ENCODE data around the gene CLPTM1. TPM values are rescaled to one million over a fixed set of nuclear protein-coding genes. Genes with fewer than 3 reads are reported as not detected.
"Not testable (repeated sequence)": the region's sequence is repeated elsewhere in the genome, so short reads cannot be mapped to it uniquely, and the experiment has no call there.

The CLPTM1 gene
- total RNA-seq, 3 donors from 2014 or later, result 98.3 to 125 (median 114) TPM

GRCh38 chr19:44924243-44924725, 30.9 kb upstream of the CLPTM1 start:
- TF ChIP-seq CTCF (IDR thresholded peaks at IDR 0.05), result no peak
- peaks cover 5% of the 10 kb centered on the region for H3K4me1 ChIP-seq (ENCODE audit: low read depth)
- no peaks in the 10 kb centered on the region for H3K36me3 ChIP-seq (ENCODE audit: low read depth)
- no peak overlapping the region for H3K4me3 ChIP-seq
- no peak for ATAC-seq
- no peak for DNase-seq
- intact Hi-C loops (cut with DNase I, micrococcal nuclease), result no loop called here
- H3K9me3 ChIP-seq, result no peaks in the 10 kb centered on the region

DNA sequence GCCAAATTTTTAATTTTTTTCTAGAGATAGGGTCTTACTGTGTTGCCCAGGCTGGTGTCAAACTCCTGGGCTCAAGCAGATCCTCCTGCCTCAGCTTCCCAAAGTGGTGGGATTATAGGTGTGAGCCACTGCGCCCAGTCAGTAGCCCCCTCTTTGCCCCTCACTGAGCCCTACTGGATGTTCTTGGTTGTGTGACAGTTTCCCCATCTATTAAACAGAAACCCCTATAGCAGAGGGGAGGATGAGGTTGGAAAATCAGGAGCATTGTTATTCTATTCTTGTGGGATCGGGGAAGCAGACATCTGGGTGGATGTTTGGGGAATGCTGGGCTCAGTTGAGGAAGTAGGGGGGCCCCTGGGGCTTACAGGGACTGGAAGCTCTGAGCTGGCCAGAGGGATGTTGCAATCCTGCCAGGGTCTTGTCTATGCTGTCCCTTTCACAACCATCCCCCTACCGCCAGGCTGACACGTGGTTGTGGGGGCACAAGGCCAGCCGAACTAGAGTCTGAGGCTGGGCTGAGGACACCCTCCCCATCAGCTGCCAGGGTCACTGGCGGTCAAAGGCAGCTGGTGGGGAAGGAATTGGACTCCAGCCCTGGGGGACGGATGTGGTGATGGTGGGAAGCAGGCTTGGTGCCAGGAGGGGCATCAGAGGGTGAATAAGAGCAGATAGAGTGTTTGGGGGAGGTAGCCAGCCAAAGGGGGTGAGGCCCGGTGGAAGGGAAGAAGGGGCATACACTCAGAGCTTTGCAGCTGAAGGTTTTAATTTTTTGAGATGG, 29.9 kb upstream of the CLPTM1 start:
- DNase-seq (peak; percentile 69 to 82 (median 70)), ATAC-seq (peak; percentile 52)
- Histone ChIP-seq H3K36me3 (ENCODE audit: low read depth) (no peaks in the 10 kb centered on the region), H3K4me3 (no peak overlapping the region), H3K9me3 (no peaks in the 10 kb centered on the region), H3K4me1 (ENCODE audit: low read depth) (peaks cover 5% of the 10 kb centered on the region)
- no peak for TF ChIP-seq CTCF (IDR thresholded peaks at IDR 0.05)
- intact Hi-C loops (cut with DNase I, micrococcal nuclease), result no loop called here

- H3K4me1 ChIP-seq (ENCODE audit: low read depth); H3K4me3 ChIP-seq; intact Hi-C loops (cut with DNase I, micrococcal nuclease); DNase-seq; H3K9me3 ChIP-seq; H3K36me3 ChIP-seq (ENCODE audit: low read depth): not testable (repeated sequence)
- peak; percentile 28 for ATAC-seq
These were observed 28.7 kb upstream of the CLPTM1 start for GRCh38 chr19:44926245-44927077.

DNA sequence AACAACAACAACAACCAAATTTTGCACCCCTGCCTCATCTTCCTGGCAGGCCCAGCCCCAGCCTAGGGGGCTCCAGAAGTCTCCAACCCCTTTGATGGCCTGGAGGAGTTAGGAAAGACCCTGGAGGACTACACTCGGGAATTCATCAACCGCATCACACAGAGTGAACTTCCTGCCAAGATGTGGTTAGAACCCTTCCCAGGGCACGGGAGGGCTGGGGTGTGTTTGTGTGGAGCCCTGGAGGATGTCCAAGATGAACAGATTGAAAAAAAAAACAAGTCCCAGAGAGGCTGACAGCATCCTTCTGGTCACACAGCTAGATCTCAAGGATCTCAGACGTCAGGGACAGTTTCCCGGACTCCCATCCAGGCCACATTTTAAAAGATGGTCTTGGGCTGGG, 27.4 kb upstream of the CLPTM1 start:
- intact Hi-C loops (cut with DNase I, micrococcal nuclease), result no loop called here
- no peak for TF ChIP-seq CTCF (IDR thresholded peaks at IDR 0.05)
- no peaks in the 10 kb centered on the region for H3K9me3 ChIP-seq
- no peaks in the 10 kb centered on the region for H3K36me3 ChIP-seq (ENCODE audit: low read depth)
- ATAC-seq (no peak), DNase-seq (no peak)
- H3K4me3 ChIP-seq, result no peak overlapping the region
- peaks cover 5% of the 10 kb centered on the region for H3K4me1 ChIP-seq (ENCODE audit: low read depth)

- ATAC-seq (no peak), DNase-seq (no peak)
- no peaks in the 10 kb centered on the region for H3K9me3 ChIP-seq
- no peak overlapping the region for H3K4me3 ChIP-seq
- TF ChIP-seq CTCF (IDR thresholded peaks at IDR 0.05), result no peak
- no peaks in the 10 kb centered on the region for H3K36me3 ChIP-seq (ENCODE audit: low read depth)
- intact Hi-C loops (cut with DNase I, micrococcal nuclease), result no loop called here
- H3K4me1 ChIP-seq (ENCODE audit: low read depth), result no peaks in the 10 kb centered on the region
These were observed 25.1 kb upstream of the CLPTM1 start for GRCh38 chr19:44930088-44930487.

DNA sequence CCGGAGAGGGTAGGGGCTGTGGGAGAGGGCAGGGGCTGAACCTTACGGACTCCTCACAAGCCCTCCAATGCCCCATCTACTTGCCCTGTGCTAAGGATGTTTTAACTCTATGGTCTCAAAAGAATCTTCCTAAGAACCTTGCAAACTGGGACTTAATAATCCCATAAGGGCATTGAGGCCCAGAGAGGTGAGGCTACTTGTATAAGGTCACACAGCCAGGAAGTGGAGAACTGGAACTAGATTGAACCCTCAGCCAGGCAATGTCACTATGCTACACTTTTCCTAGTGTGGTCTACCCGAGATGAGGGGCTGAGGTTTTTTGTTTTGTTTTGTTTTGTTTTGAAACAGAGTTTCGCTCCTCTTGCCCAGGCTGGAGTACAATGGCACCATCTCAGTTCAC, 23.6 kb upstream of the CLPTM1 start:
- TF ChIP-seq CTCF (IDR thresholded peaks at IDR 0.05), result no peak
- no peaks in the 10 kb centered on the region for H3K4me1 ChIP-seq (ENCODE audit: low read depth)
- intact Hi-C loops (cut with DNase I, micrococcal nuclease), result no loop called here
- no peaks in the 10 kb centered on the region for H3K36me3 ChIP-seq (ENCODE audit: low read depth)
- H3K4me3 ChIP-seq, result no peak overlapping the region
- no peak for ATAC-seq
- H3K9me3 ChIP-seq, result no peaks in the 10 kb centered on the region
- DNase-seq, result no peak

Data from mucosa of descending colon (tissue), 3 donors.